Colonic mucosa (tissue), 4 donors: ENCODE results near the gene CDK5RAP3. TPM values are rescaled to one million over a fixed set of nuclear protein-coding genes. Genes with fewer than 3 reads are reported as not detected.
A peak's percentile ranks its signal among the peaks of the same experiment; 100 is the strongest.

Source experiments
- DNase-seq: peaks from one replicate; pipeline ENCODE4 v3.0.0-alpha.2; 2020
- H3K27ac ChIP-seq: fragments of 200-600 bp; one replicate; pipeline ENCODE4 v1.8.0; 2021
- H3K27me3 ChIP-seq: fragments of 200-600 bp; one replicate; pipeline ENCODE4 v1.8.0; 2021
- H3K36me3 ChIP-seq: fragments of 200-600 bp; one replicate; pipeline ENCODE4 v1.8.0; 2021
- H3K4me1 ChIP-seq: fragments of 200-600 bp; one replicate; pipeline ENCODE4 v1.8.0; 2021; ENCODE audit warnings: mild to moderate bottlenecking
- H3K4me3 ChIP-seq: fragments of 200-600 bp; one replicate; pipeline ENCODE4 v1.8.0; 2021
- H3K9ac ChIP-seq, 2 donors: one replicate each; pipeline ENCODE4 v1.7.0; 2013; ENCODE audit warnings: control low read depth in 2 of 2, low read depth in 2 of 2, low read length in 2 of 2
- H3K9me3 ChIP-seq: fragments of 200-600 bp; one replicate; pipeline ENCODE4 v1.8.0; 2021
- CTCF ChIP-seq: fragments of 200-600 bp; IDR thresholded peaks from one replicate; pipeline ENCODE4 v1.8.0; 2022; ENCODE audit warnings: antibody characterized with exemption, mild to moderate bottlenecking
- intact Hi-C: fragments of 100-400 bp; cut with DNase I; formaldehyde crosslinking; loops from one replicate; pipeline ENCODE4 v1.14.1; 2022
- total RNA-seq, 2 donors: library from RNA; stranded (reverse); fragmentation: NEBNext Ultra II Directional in 1 of 2; extraction: Animal tissue kit (Norgen Biotek cat#: 25700) in 1 of 2; gene quantifications; one replicate each; pipeline ENCODE4 v1.2.1, GENCODE V29; 2021
- donor health status: healthy.
- donor health status: DM: no; HTN: no; CAD: no.
- donor health status: DM: no; HTN: no; CAD: no.

Gene CDK5RAP3
- total RNA-seq, 2 donors from 2014 or later: 131 to 172 TPM

- no peak overlapping the region for H3K27ac ChIP-seq
- no peaks in the 10 kb centered on the region for H3K27me3 ChIP-seq
- no peaks in the 10 kb centered on the region for H3K4me1 ChIP-seq
- H3K4me3 ChIP-seq: no peak overlapping the region
- H3K9ac ChIP-seq: no peak overlapping the region
- peaks cover 12% of the 10 kb centered on the region for H3K36me3 ChIP-seq
- no peak for TF ChIP-seq CTCF
- intact Hi-C loops: loop anchor here (2.0 to 10.0 kb wide), 2 partner anchors 75 to 129 kb away; partner anchors contain the start of gene SCRN2
- no peaks in the 10 kb centered on the region for H3K9me3 ChIP-seq
- DNase-seq: no peak
These were observed 2.6 kb downstream of the CDK5RAP3 start for GRCh38 chr17:47973541-47973940.

GRCh38 chr17:47975189-47975822 lies 4.4 kb downstream of the CDK5RAP3 start:
- intact Hi-C loops: loop anchor here (10.0 kb wide), 1 partner anchor 131 kb away; the partner anchor contains the start of gene SCRN2
- H3K27ac ChIP-seq: no peak overlapping the region
- no peak for DNase-seq
- no peak overlapping the region for H3K4me3 ChIP-seq
- no peaks in the 10 kb centered on the region for H3K27me3 ChIP-seq
- H3K9ac ChIP-seq: no peak overlapping the region
- no peaks in the 10 kb centered on the region for H3K4me1 ChIP-seq
- H3K36me3 ChIP-seq: peaks cover 20% of the 10 kb centered on the region
- no peak for TF ChIP-seq CTCF
- no peaks in the 10 kb centered on the region for H3K9me3 ChIP-seq

GRCh38 chr17:47975823-47976205 lies 4.9 kb downstream of the CDK5RAP3 start:
- H3K27me3 ChIP-seq: no peaks in the 10 kb centered on the region

GRCh38 chr17:47978324-47978723 lies 7.4 kb downstream of the CDK5RAP3 start:
- no peak overlapping the region for H3K4me3 ChIP-seq
- TF ChIP-seq CTCF: peak; percentile 60
- no peaks in the 10 kb centered on the region for H3K27me3 ChIP-seq
- H3K9ac ChIP-seq: no peak overlapping the region
- peaks cover 24% of the 10 kb centered on the region for H3K36me3 ChIP-seq
- intact Hi-C loops: loop anchor here (2.0 to 10.0 kb wide), 2 partner anchors 38 to 134 kb away; partner anchors contain the start of gene SCRN2
- H3K27ac ChIP-seq: no peak overlapping the region
- no peaks in the 10 kb centered on the region for H3K4me1 ChIP-seq
- H3K9me3 ChIP-seq: no peaks in the 10 kb centered on the region
- no peak for DNase-seq

More at GRCh38 chr17:47975823-47976205, 4.9 kb downstream of the CDK5RAP3 start:
- intact Hi-C loops: loop anchor here (10.0 kb wide), 1 partner anchor 131 kb away; the partner anchor contains the start of gene SCRN2
- DNase-seq: no peak
- TF ChIP-seq CTCF: no peak
- Histone ChIP-seq H3K4me3 (no peak overlapping the region), H3K9me3 (no peaks in the 10 kb centered on the region), H3K36me3 (peaks cover 20% of the 10 kb centered on the region), H3K27ac (no peak overlapping the region), H3K9ac (no peak overlapping the region), H3K4me1 (no peaks in the 10 kb centered on the region)

- Histone ChIP-seq H3K9ac (no peak overlapping the region), H3K9me3 (no peaks in the 10 kb centered on the region), H3K36me3 (peaks cover 12% of the 10 kb centered on the region), H3K27me3 (no peaks in the 10 kb centered on the region), H3K4me3 (no peak overlapping the region), H3K27ac (no peak overlapping the region), H3K4me1 (no peaks in the 10 kb centered on the region)
- no peak for TF ChIP-seq CTCF
- DNase-seq: no peak
- intact Hi-C loops: no loop called here
These were observed 9.6 kb downstream of the CDK5RAP3 start for GRCh38 chr17:47980541-47980940.
